GM21528 (cell line): Measurements from ENCODE around the gene AGMO.

Experiments used
- ATAC-seq: cut with Tn5 transposase; IDR thresholded peaks from one replicate; pipeline ENCODE4 v1.9.1; 2021; ENCODE audit warnings: mild to moderate bottlenecking, moderate library complexity; ENCODE audit not compliant: unreplicated experiment, low FRiP score

The AGMO gene

GRCh38 chr7:15252181-15252580 lies 309.6 kb downstream of the AGMO start:
- ATAC-seq = no peak

GRCh38 chr7:15248514-15248913 lies 313.3 kb downstream of the AGMO start:
- ATAC-seq = no peak

GRCh38 chr7:15245831-15246230 lies 316.0 kb downstream of the AGMO start:
- ATAC-seq = no peak

GRCh38 chr7:15239801-15240200 lies 322.0 kb downstream of the AGMO start:
- ATAC-seq = no peak

- no peak for ATAC-seq
These were observed 324.9 kb downstream of the AGMO start for GRCh38 chr7:15236952-15237351.

GRCh38 chr7:15234431-15234830 lies 327.4 kb downstream of the AGMO start:
- ATAC-seq = no peak

GRCh38 chr7:15228831-15229230 lies 333.0 kb downstream of the AGMO start:
- no peak for ATAC-seq

- no peak for ATAC-seq
These were observed 335.8 kb downstream of the AGMO start for GRCh38 chr7:15225981-15226380.

- ATAC-seq = no peak
These were observed 342.1 kb downstream of the AGMO start for GRCh38 chr7:15219758-15220157.

GRCh38 chr7:15218261-15218660 lies 343.6 kb downstream of the AGMO start:
- no peak for ATAC-seq

- no peak for ATAC-seq
These were observed 346.2 kb downstream of the AGMO start for GRCh38 chr7:15215616-15216015.

GRCh38 chr7:15214976-15215375 lies 346.8 kb downstream of the AGMO start:
- no peak for ATAC-seq

- ATAC-seq = no peak
These were observed 348.7 kb downstream of the AGMO start for GRCh38 chr7:15213093-15213492.

GRCh38 chr7:15209429-15209828 lies 352.4 kb downstream of the AGMO start:
- ATAC-seq = no peak

- no peak for ATAC-seq
These were observed 357.4 kb downstream of the AGMO start for GRCh38 chr7:15204421-15204820.

- no peak for ATAC-seq
These were observed 362.3 kb downstream of the AGMO start for GRCh38 chr7:15199482-15199881.

GRCh38 chr7:15197042-15197977 lies 364.5 kb downstream of the AGMO start:
- ATAC-seq = no peak

GRCh38 chr7:15178065-15178464 lies 383.8 kb downstream of the AGMO start:
- ATAC-seq = no peak

GRCh38 chr7:15176089-15176488 lies 385.7 kb downstream of the AGMO start:
- no peak for ATAC-seq

- ATAC-seq = no peak
These were observed 386.7 kb downstream of the AGMO start for GRCh38 chr7:15175152-15175551.

- no peak for ATAC-seq
These were observed 387.3 kb downstream of the AGMO start for GRCh38 chr7:15174485-15174884.

- no peak for ATAC-seq
These were observed 393.3 kb downstream of the AGMO start for GRCh38 chr7:15168489-15168888.
